CD8-positive, alpha-beta memory T cell (primary cell): ENCODE results near the gene TMEM125. TPM values are rescaled to one million over a fixed set of nuclear protein-coding genes. Genes with fewer than 3 reads are reported as not detected.

Experiments
- CTCF ChIA-PET: fragments of 350-600 bp; sonication (Branson Sonifier 250); formaldehyde crosslinking; loops from one replicate; lab custom pipeline; 2021; ENCODE audit warnings: antibody characterized with exemption; lab: Charles Lee
- POLR2A ChIA-PET: fragments of 350-600 bp; sonication (Branson Sonifier 250); formaldehyde crosslinking; loops from one replicate; lab custom pipeline; 2021; ENCODE audit warnings: antibody characterized with exemption; lab: Charles Lee
- DNase-seq, 5 donors: peaks; one replicate each; pipeline versions ENCODE4 v3.0.0 to v3.0.0-alpha.2; 2020 to 2022; ENCODE audit warnings: mixed read lengths in 1 of 5
- H3K27ac ChIP-seq: one replicate; pipeline ENCODE4 v1.7.0; 2013; ENCODE audit warnings: low read depth, mild to moderate bottlenecking, low read length, moderate library complexity
- H3K27me3 ChIP-seq: 2 replicates; pipeline ENCODE4 v1.7.0; 2013; ENCODE audit warnings: low read length, mild to moderate bottlenecking; ENCODE audit not compliant: insufficient read depth, poor library complexity, severe bottlenecking
- H3K36me3 ChIP-seq: 2 replicates; pipeline ENCODE4 v1.7.0; 2013; ENCODE audit warnings: mild to moderate bottlenecking, low read length, moderate library complexity; ENCODE audit not compliant: insufficient read depth
- H3K4me1 ChIP-seq: 2 replicates; pipeline ENCODE4 v1.7.0; 2013; ENCODE audit warnings: mild to moderate bottlenecking, low read length, moderate library complexity; ENCODE audit not compliant: insufficient read depth
- H3K4me3 ChIP-seq: 2 replicates; pipeline ENCODE4 v1.7.0; 2013; ENCODE audit warnings: mild to moderate bottlenecking, low read length
- H3K9me3 ChIP-seq: 2 replicates; pipeline ENCODE4 v1.7.0; 2013; ENCODE audit warnings: mild to moderate bottlenecking, low read length
- H3K27ac Mint-ChIP-seq, 8 donors: one replicate each; pipeline ENCODE4 v1.8.0; 2020 to 2021; ENCODE audit warnings: mixed read lengths in 8 of 8, mild to moderate bottlenecking in 6 of 8, inconsistent platforms in 3 of 8, moderate library complexity in 3 of 8
- H3K27me3 Mint-ChIP-seq, 2 donors: one replicate each; pipeline ENCODE4 v1.8.0; 2020 to 2021; ENCODE audit warnings: mixed read lengths in 2 of 2, mild to moderate bottlenecking in 1 of 2, moderate library complexity in 1 of 2
- H3K36me3 Mint-ChIP-seq, 3 donors: one replicate each; pipeline ENCODE4 v1.8.0; 2020 to 2021; ENCODE audit warnings: mixed read lengths in 3 of 3, inconsistent platforms in 1 of 3, mild to moderate bottlenecking in 1 of 3
- H3K4me1 Mint-ChIP-seq, 3 donors: one replicate each; pipeline ENCODE4 v1.8.0; 2020 to 2021; ENCODE audit warnings: mixed read lengths in 3 of 3, inconsistent platforms in 1 of 3, mild to moderate bottlenecking in 1 of 3
- H3K4me3 Mint-ChIP-seq, 7 donors: one replicate each; pipeline ENCODE4 v1.8.0; 2020 to 2021; ENCODE audit warnings: mixed read lengths in 7 of 7, mild to moderate bottlenecking in 6 of 7, moderate library complexity in 4 of 7, inconsistent platforms in 2 of 7
- H3K9me3 Mint-ChIP-seq, 5 donors: one replicate each; pipeline ENCODE4 v1.8.0; 2020 to 2022; ENCODE audit warnings: mixed read lengths in 5 of 5, mild to moderate bottlenecking in 3 of 5, moderate library complexity in 2 of 5, inconsistent platforms in 1 of 5
- polyA plus RNA-seq: library from polyadenylated mRNA; unstranded; fragments of 300-500 nt; fragmentation: Illumina TruSeq; gene quantifications from one replicate; pipeline ENCODE4 v1.2.3, GENCODE V29; 2021
- total RNA-seq, 2 experiments: library from RNA; stranded (reverse); gene quantifications; one replicate each; pipeline ENCODE4 v1.2.3, GENCODE V29; 2021

TMEM125 gene
- total and polyA plus RNA-seq, 3 experiments from 2014 or later = not detected

DNA sequence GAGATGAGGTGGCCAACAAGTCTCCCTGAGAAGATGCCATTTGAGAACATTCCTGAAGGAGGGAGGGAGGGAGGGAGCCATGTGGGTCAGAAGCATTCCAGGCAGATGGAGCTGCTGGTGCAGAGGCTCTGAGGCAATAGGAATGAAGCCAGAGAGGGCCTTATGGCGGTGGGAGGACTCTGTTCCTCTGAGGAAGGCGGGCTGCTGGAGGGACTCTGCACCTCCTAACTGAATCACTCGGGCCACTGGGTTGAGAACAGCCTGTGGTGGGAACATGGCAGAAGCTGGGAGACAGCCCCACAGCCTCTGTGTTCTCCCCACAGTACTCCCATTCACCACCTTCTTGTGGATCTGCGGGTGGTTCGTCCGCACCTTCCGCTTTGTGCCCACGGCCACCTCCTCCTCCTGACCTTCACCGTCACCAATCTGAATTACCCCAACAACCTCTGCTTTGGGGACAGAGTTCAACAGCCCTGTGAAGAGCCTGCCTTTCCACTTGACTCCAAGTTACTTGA, 2.4 kb upstream of the TMEM125 start:
- Histone ChIP-seq H3K9me3 (no peaks in the 10 kb centered on the region), H3K27ac (no peak overlapping the region), H3K36me3 (no peaks in the 10 kb centered on the region), H3K27me3 (no peaks in the 10 kb centered on the region), H3K4me1 (no peaks in the 10 kb centered on the region), H3K4me3 (no peak overlapping the region)
- ChIA-PET POLR2A (no interaction called here), CTCF (no interaction called here)
- Mint-ChIP-seq H3K27ac (peak overlapping the region in 1 of 8 donors; percentile 10), H3K4me1 (peaks cover 7 to 14% (median 14%) of the 10 kb centered on the region in 3 donors), H3K36me3 (no peaks in the 10 kb centered on the region), H3K9me3 (peaks cover 0 to 5% (median 2%) of the 10 kb centered on the region in 5 donors), H3K4me3 (no peak overlapping the region), H3K27me3 (peaks cover 13 to 40% of the 10 kb centered on the region in 2 donors)
- no peak for DNase-seq

DNA sequence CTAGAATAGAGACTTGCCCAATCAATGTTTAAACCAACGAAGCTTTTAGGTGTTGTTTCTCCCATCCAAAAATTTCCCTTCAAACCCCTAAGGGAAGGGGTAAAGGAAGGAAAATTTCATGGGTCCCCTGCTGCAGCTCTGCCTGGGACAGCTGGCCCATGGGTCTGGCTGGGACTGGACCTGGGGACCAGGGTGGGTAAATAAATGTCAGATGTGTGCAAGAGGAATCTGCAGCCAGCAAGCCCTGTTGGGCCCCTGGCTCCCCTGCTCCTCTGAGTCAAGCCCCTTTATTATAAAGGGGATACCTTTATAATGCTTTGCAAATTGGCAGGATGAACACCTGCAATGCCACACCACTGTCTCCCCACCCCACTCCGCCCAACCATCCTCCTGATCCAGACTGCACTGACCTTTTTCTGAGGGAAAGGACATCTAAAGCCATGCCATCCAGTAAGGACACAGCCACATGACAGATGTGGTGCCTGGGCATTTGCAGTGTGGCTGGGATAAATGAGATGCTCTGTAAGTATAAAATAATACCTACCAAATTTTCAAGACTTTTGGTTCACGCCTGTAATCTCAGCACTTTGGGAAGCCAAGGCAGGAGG, 1.9 kb upstream of the TMEM125 start:
- no peak for DNase-seq
- no peaks in the 10 kb centered on the region for H3K9me3 ChIP-seq
- POLR2A ChIA-PET = no interaction called here
- Mint-ChIP-seq H3K4me1 (peaks cover 7 to 14% (median 14%) of the 10 kb centered on the region in 3 donors), H3K9me3 (peaks cover 0 to 5% (median 2%) of the 10 kb centered on the region in 5 donors), H3K27ac (no peak overlapping the region), H3K4me3 (no peak overlapping the region), H3K36me3 (no peaks in the 10 kb centered on the region), H3K27me3 (peaks cover 13 to 40% of the 10 kb centered on the region in 2 donors)
- no peak overlapping the region for H3K27ac ChIP-seq
- H3K27me3 ChIP-seq = no peaks in the 10 kb centered on the region
- H3K4me1 ChIP-seq = no peaks in the 10 kb centered on the region
- H3K36me3 ChIP-seq = no peaks in the 10 kb centered on the region
- CTCF ChIA-PET = no interaction called here
- no peak overlapping the region for H3K4me3 ChIP-seq

DNA sequence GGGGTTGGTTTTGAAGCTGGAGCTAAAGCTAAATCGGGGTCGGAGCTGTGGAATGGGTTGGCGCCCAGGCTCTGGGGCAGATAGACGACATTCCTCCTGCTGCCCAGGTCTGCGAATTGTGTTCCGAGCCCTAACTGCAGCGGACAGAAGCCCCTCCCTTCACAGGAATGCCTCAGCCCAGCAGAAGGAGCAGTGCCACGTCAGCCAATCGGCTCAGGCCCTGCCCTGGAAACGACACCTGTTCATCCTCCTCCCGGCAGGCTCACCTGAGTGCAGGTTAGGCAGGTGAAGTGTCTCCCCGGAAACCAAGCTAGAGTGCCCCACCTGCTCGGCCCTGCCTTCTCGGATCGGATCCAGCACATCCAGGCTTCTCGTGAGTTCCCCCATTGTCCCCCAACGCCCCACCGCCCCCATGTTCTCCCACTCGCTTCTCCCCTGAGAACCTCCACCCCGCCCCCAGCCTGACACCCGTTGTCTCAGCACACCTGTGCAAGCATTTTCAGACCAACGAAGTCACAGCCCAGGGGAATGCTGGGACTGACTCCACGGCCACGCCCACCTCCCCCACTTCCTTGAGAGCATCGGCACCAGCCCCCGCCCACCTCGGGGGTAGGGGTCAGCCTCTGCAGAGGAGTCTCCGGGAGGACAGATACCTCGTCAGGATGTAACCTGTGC, 775 bp downstream of the TMEM125 start:
- peaks cover 0 to 8% (median 0%) of the 10 kb centered on the region in 5 donors for H3K9me3 Mint-ChIP-seq
- DNase-seq = no peak
- Histone ChIP-seq H3K4me3 (no peak overlapping the region), H3K4me1 (peaks cover 10% of the 10 kb centered on the region), H3K9me3 (no peaks in the 10 kb centered on the region), H3K27ac (no peak overlapping the region), H3K27me3 (no peaks in the 10 kb centered on the region), H3K36me3 (no peaks in the 10 kb centered on the region)
- peaks cover 13 to 35% of the 10 kb centered on the region in 2 donors for H3K27me3 Mint-ChIP-seq
- peak overlapping the region in 6 of 7 donors; percentile 24 to 66 (median 54) for H3K4me3 Mint-ChIP-seq
- no peaks in the 10 kb centered on the region for H3K36me3 Mint-ChIP-seq
- H3K27ac Mint-ChIP-seq = peak overlapping the region in 2 of 8 donors; percentile 40 to 54
- ChIA-PET POLR2A (no interaction called here), CTCF (no interaction called here)
- peaks cover 16 to 28% (median 25%) of the 10 kb centered on the region in 3 donors for H3K4me1 Mint-ChIP-seq

DNA sequence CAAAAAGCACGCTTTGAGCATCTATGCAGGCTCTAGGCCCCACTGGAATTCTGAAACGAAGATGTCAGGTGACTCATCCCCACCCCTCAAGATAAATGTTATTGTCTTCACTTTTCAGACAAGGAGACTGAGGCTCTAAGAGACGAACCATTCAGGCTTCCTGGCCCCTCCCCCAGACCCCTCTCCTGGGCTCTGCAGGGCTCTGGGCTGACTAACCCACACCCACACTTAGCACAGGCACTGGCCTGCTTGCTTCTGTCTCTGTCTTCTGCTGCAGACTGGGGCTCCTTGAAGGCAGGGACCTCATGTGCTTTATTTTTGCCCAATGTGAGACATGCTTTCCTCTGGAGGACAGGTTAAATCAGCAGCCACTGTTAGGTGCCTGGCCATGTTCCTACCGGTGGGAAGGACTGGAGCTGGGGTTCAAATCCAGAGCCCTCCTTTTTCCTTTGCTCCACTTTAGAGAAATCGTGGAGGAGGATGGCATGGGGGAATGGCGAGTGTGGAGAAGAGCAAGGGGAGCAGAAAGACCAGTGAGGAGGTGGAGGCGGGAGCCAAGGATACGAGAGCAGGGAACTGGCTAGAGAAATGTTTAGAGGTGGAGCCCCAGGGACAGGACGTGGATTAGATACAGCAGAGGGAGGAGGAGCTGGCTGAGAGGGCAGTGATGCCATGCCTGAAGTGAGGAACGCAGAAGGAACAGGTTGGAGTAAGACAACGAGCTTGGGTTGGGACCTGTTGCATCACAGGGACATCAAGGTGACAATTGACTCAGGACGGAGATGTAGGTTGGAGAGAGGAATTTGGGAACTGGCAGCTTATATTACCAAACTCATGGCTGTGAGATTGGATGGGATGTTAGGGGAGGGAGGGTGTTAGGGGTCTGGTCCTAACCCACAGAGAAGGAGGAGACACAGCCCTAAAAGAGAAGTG, 1.7 kb downstream of the TMEM125 start:
- no peak overlapping the region for H3K4me3 ChIP-seq
- POLR2A ChIA-PET = no interaction called here
- no peaks in the 10 kb centered on the region for H3K36me3 ChIP-seq
- H3K4me3 Mint-ChIP-seq = peak overlapping the region in 5 of 7 donors; percentile 2 to 66 (median 45)
- peaks cover 16 to 29% (median 25%) of the 10 kb centered on the region in 3 donors for H3K4me1 Mint-ChIP-seq
- H3K9me3 Mint-ChIP-seq = peaks cover 0 to 8% (median 0%) of the 10 kb centered on the region in 5 donors
- peaks cover 10% of the 10 kb centered on the region for H3K4me1 ChIP-seq
- H3K36me3 Mint-ChIP-seq = no peaks in the 10 kb centered on the region
- H3K27ac ChIP-seq = no peak overlapping the region
- peaks cover 11 to 38% of the 10 kb centered on the region in 2 donors for H3K27me3 Mint-ChIP-seq
- H3K27ac Mint-ChIP-seq = peak overlapping the region in 4 of 8 donors; percentile 2 to 60 (median 30)
- H3K9me3 ChIP-seq = no peaks in the 10 kb centered on the region
- CTCF ChIA-PET = no interaction called here
- H3K27me3 ChIP-seq = no peaks in the 10 kb centered on the region
- no peak for DNase-seq

DNA sequence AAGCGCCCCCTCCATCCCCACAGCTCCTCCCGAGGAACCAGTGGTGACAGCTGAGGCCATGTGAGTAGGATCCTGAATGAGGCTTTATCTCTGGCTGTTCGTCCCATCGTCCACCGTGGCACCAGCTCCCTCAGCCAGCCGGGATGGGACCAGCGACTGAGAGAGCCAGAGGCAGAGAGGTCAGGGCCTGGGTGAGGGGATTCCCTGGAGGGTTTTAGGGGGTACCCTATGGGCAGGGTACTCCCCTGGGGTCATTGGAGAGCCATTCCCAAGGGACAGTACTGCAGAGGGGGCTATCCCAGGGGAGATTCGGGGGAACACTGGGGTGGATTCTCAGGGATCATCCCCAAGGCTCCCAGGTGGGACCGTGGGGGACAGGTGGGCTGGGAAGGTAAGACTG, 2.4 kb downstream of the TMEM125 start:
- Histone ChIP-seq H3K9me3 (no peaks in the 10 kb centered on the region), H3K4me1 (peaks cover 10% of the 10 kb centered on the region), H3K27me3 (no peaks in the 10 kb centered on the region), H3K36me3 (no peaks in the 10 kb centered on the region), H3K4me3 (no peak overlapping the region), H3K27ac (no peak overlapping the region)
- peaks cover 11 to 39% of the 10 kb centered on the region in 2 donors for H3K27me3 Mint-ChIP-seq
- ChIA-PET POLR2A (no interaction called here), CTCF (no interaction called here)
- no peak overlapping the region for H3K4me3 Mint-ChIP-seq
- H3K4me1 Mint-ChIP-seq = peaks cover 16 to 29% (median 25%) of the 10 kb centered on the region in 3 donors
- no peak overlapping the region for H3K27ac Mint-ChIP-seq
- peaks cover 0 to 8% (median 0%) of the 10 kb centered on the region in 5 donors for H3K9me3 Mint-ChIP-seq
- no peak for DNase-seq
- no peaks in the 10 kb centered on the region for H3K36me3 Mint-ChIP-seq

DNA sequence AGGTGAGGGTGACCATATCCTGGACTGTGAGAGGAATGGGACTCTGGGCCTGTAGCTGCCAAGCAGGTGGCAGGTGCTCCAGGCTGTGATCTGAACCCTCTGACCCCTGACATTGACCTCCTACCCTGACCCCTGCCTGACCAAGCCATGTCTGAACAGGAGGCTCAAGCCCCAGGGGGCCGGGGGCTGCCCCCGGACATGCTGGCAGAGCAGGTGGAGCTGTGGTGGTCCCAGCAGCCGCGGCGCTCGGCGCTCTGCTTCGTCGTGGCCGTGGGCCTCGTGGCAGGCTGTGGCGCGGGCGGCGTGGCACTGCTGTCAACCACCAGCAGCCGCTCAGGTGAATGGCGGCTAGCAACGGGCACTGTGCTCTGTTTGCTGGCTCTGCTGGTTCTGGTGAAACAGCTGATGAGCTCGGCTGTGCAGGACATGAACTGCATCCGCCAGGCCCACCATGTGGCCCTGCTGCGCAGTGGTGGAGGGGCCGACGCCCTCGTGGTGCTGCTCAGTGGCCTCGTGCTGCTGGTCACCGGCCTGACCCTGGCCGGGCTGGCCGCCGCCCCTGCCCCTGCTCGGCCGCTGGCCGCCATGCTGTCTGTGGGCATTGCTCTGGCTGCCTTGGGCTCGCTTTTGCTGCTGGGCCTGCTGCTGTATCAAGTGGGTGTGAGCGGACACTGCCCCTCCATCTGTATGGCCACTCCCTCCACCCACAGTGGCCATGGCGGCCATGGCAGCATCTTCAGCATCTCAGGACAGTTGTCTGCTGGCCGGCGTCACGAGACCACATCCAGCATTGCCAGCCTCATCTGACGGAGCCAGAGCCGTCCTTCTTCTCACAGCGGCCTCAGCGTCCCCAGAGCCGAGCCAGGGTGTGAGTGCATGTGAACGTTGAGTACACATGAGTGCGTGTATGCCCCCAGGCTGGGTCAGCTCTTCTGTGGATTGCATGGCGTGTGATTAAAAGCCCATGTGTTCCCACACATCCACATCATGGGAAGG, 3.1 kb downstream of the TMEM125 start:
- Mint-ChIP-seq H3K36me3 (no peaks in the 10 kb centered on the region), H3K27me3 (peaks cover 13 to 34% of the 10 kb centered on the region in 2 donors), H3K4me1 (peaks cover 16 to 29% (median 25%) of the 10 kb centered on the region in 3 donors), H3K4me3 (no peak overlapping the region), H3K27ac (no peak overlapping the region), H3K9me3 (peaks cover 0 to 8% (median 0%) of the 10 kb centered on the region in 5 donors)
- Histone ChIP-seq H3K27ac (no peak overlapping the region), H3K9me3 (no peaks in the 10 kb centered on the region), H3K36me3 (no peaks in the 10 kb centered on the region), H3K4me3 (no peak overlapping the region), H3K27me3 (no peaks in the 10 kb centered on the region), H3K4me1 (peaks cover 10% of the 10 kb centered on the region)
- DNase-seq = no peak
- CTCF ChIA-PET = no interaction called here
- POLR2A ChIA-PET = interaction anchor here (0.5 kb wide), 1 partner anchor 722 kb away, joined by 3 read pairs; no protein-coding TSS in a partner anchor

DNA sequence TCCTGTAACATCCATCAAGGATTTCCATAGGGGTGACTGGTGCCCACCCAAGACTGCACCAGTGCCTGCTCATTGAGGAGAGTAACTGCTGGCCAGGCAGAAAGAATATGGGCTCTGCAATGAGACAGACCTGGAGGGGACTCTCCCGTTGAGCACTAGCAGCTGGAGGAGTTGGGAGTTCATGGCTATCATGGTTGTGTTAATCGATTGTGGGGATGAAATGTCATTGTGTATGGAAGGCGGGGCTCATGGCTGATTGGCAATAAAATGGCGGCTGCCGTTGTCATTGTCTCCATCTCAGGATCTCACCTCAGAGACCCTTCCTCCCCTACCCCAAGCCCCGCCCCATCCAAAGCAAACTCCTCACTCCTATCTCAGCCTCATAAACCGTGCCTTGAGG, 3.9 kb downstream of the TMEM125 start:
- CTCF ChIA-PET = no interaction called here
- H3K27ac Mint-ChIP-seq = peak overlapping the region in 1 of 8 donors; percentile 70
- Histone ChIP-seq H3K27me3 (no peaks in the 10 kb centered on the region), H3K4me1 (peaks cover 10% of the 10 kb centered on the region), H3K27ac (no peak overlapping the region), H3K9me3 (no peaks in the 10 kb centered on the region), H3K36me3 (no peaks in the 10 kb centered on the region), H3K4me3 (no peak overlapping the region)
- peak overlapping the region in 1 of 7 donors; percentile 8 for H3K4me3 Mint-ChIP-seq
- POLR2A ChIA-PET = interaction anchor here (0.5 kb wide), 1 partner anchor 721 kb away, joined by 3 read pairs; no protein-coding TSS in a partner anchor
- peaks cover 16 to 29% (median 25%) of the 10 kb centered on the region in 3 donors for H3K4me1 Mint-ChIP-seq
- DNase-seq = no peak
- no peaks in the 10 kb centered on the region for H3K36me3 Mint-ChIP-seq
- peaks cover 0 to 8% (median 0%) of the 10 kb centered on the region in 5 donors for H3K9me3 Mint-ChIP-seq
- H3K27me3 Mint-ChIP-seq = peaks cover 13 to 38% of the 10 kb centered on the region in 2 donors
